ENCODE measurements around the gene SUMO3. TPM values are rescaled to one million over a fixed set of nuclear protein-coding genes. Genes with fewer than 3 reads are reported as not detected.

The SUMO3 gene
- total and polyA plus RNA-seq, 2 experiments from 2014 or later = 90.8 to 103 TPM

GRCh38 chr21:44767834-44768831 is 49.7 kb downstream of the SUMO3 start:
- peak overlapping the region; percentile 8 for H3K27ac Mint-ChIP-seq
- TF ChIP-seq ZNF114 (CRISPR knock-in tag; IDR thresholded peaks at IDR 0.05) = no peak
- TF ChIP-seq ETS1 (IDR thresholded peaks at IDR 0.05) = no peak
- no peak for TF ChIP-seq NANOG (IDR thresholded peaks at IDR 0.05; ENCODE audit: borderline replicate concordance)
- TF ChIP-seq, protein P1, sequence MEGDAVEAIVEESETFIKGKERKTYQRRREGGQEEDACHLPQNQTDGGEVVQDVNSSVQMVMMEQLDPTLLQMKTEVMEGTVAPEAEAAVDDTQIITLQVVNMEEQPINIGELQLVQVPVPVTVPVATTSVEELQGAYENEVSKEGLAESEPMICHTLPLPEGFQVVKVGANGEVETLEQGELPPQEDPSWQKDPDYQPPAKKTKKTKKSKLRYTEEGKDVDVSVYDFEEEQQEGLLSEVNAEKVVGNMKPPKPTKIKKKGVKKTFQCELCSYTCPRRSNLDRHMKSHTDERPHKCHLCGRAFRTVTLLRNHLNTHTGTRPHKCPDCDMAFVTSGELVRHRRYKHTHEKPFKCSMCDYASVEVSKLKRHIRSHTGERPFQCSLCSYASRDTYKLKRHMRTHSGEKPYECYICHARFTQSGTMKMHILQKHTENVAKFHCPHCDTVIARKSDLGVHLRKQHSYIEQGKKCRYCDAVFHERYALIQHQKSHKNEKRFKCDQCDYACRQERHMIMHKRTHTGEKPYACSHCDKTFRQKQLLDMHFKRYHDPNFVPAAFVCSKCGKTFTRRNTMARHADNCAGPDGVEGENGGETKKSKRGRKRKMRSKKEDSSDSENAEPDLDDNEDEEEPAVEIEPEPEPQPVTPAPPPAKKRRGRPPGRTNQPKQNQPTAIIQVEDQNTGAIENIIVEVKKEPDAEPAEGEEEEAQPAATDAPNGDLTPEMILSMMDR (conservative IDR thresholded peaks at IDR 0.05; ENCODE audit: low read depth in 2 of 2) = no peak
- no peak for TF ChIP-seq JUNB (IDR thresholded peaks at IDR 0.05; ENCODE audit: unreplicated experiment)
- TF ChIP-seq STAT1 (IDR thresholded peaks at IDR 0.05; ENCODE audit: unreplicated experiment) = no peak

GRCh38 chr21:44766818-44767354 is 51.0 kb downstream of the SUMO3 start:
- Histone ChIP-seq H3K79me2 (replicated peaks; ENCODE audit: insufficient read depth) (no peaks in the 10 kb centered on the region), H2AFZ (no peak overlapping the region), H3K27me3 (ENCODE audit: insufficient read depth) (no peaks in the 10 kb centered on the region), H3K4me3 (no peak overlapping the region), H3K36me3 (ENCODE audit: insufficient read depth) (peaks cover 4% of the 10 kb centered on the region; the same call in 1 of the 2 replicates), H3K4me2 (no peak overlapping the region), H3K27ac (ENCODE audit: low read depth) (no peak overlapping the region), H3K4me1 (ENCODE audit: insufficient read depth) (peaks cover 12% of the 10 kb centered on the region), H4K20me1 (replicated peaks; ENCODE audit: insufficient read depth) (peaks cover 3% of the 10 kb centered on the region; the same call in 1 of the 2 replicates), H3F3A (replicated peaks; ENCODE audit: low read depth) (0 out of 2 replicates have a peak, but pooled peaks cover 2% of the 10 kb centered on the region), H3K9me2 (ENCODE audit: insufficient read depth) (no peaks in the 10 kb centered on the region)
- peaks cover 38% of the 10 kb centered on the region for H3K4me1 Mint-ChIP-seq
- peaks cover 27% of the 10 kb centered on the region for H3K36me3 Mint-ChIP-seq (ENCODE audit: low read depth)
- no peak for ATAC-seq
- no peak overlapping the region for H3K4me3 Mint-ChIP-seq
- no peak for DNase-seq (ENCODE audit: low spot score)
- TF ChIP-seq CREB1 (CRISPR knock-in tag; IDR thresholded peaks at IDR 0.05; ENCODE audit: low read depth) (no peak), EZH2 (IDR thresholded peaks at IDR 0.05; ENCODE audit: low read depth, unreplicated experiment) (no peak)
- H3K9me3 Mint-ChIP-seq = no peaks in the 10 kb centered on the region; the same call in 2 of the 3 replicates
- peaks cover 19% of the 10 kb centered on the region for H3K27me3 Mint-ChIP-seq (ENCODE audit: insufficient read depth, low read depth, poor library complexity)
- peak overlapping the region; percentile 93; the same call in 1 of the 2 replicates for H3K27ac Mint-ChIP-seq

More at GRCh38 chr21:44767834-44768831, 49.7 kb downstream of the SUMO3 start:
- H2AFZ ChIP-seq = no peak overlapping the region
- peaks cover 38% of the 10 kb centered on the region for H3K4me1 Mint-ChIP-seq
- DNase-seq (ENCODE audit: low spot score) (peak; percentile 74), ATAC-seq (peak; percentile 60)
- H3K9me3 Mint-ChIP-seq = no peaks in the 10 kb centered on the region; the same call in 2 of the 3 replicates
- 0 out of 2 replicates have a peak, but pooled peaks cover 2% of the 10 kb centered on the region for H3F3A ChIP-seq (replicated peaks; ENCODE audit: low read depth)
- peak overlapping the region; percentile 85 for H3K27ac ChIP-seq (ENCODE audit: low read depth)
- peaks cover 21% of the 10 kb centered on the region for H3K27me3 Mint-ChIP-seq (ENCODE audit: insufficient read depth, low read depth, poor library complexity)
- no peak overlapping the region; the same call in 2 of the 3 replicates for H3K4me3 Mint-ChIP-seq
- peaks cover 6% of the 10 kb centered on the region for H3K36me3 ChIP-seq (ENCODE audit: insufficient read depth)
- H4K20me1 ChIP-seq (replicated peaks; ENCODE audit: insufficient read depth) = peaks cover 3% of the 10 kb centered on the region; the same call in 1 of the 2 replicates
- H3K4me1 ChIP-seq (ENCODE audit: insufficient read depth) = peaks cover 12% of the 10 kb centered on the region
- H3K4me2 ChIP-seq = peak overlapping the region; percentile 54; the same call in 1 of the 2 replicates
- no peaks in the 10 kb centered on the region for H3K27me3 ChIP-seq (ENCODE audit: insufficient read depth)
- no peak overlapping the region for H3K4me3 ChIP-seq
- H3K36me3 Mint-ChIP-seq (ENCODE audit: low read depth) = peaks cover 37% of the 10 kb centered on the region
- H3K79me2 ChIP-seq (replicated peaks; ENCODE audit: insufficient read depth) = 0 out of 2 replicates have a peak, but pooled peaks cover 2% of the 10 kb centered on the region
- no peaks in the 10 kb centered on the region for H3K9me2 ChIP-seq (ENCODE audit: insufficient read depth)
